Measurements from ENCODE around the gene DOCK6.

- TF ChIP-seq POLR2A (IDR thresholded peaks at IDR 0.05), result no peak
- TF ChIP-seq, protein P1, sequence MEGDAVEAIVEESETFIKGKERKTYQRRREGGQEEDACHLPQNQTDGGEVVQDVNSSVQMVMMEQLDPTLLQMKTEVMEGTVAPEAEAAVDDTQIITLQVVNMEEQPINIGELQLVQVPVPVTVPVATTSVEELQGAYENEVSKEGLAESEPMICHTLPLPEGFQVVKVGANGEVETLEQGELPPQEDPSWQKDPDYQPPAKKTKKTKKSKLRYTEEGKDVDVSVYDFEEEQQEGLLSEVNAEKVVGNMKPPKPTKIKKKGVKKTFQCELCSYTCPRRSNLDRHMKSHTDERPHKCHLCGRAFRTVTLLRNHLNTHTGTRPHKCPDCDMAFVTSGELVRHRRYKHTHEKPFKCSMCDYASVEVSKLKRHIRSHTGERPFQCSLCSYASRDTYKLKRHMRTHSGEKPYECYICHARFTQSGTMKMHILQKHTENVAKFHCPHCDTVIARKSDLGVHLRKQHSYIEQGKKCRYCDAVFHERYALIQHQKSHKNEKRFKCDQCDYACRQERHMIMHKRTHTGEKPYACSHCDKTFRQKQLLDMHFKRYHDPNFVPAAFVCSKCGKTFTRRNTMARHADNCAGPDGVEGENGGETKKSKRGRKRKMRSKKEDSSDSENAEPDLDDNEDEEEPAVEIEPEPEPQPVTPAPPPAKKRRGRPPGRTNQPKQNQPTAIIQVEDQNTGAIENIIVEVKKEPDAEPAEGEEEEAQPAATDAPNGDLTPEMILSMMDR (IDR thresholded peaks at IDR 0.05), result no peak
Observed at GRCh38 chr19:11169896-11170678, 92.2 kb downstream of the DOCK6 start.
